ENCODE data around the gene SYT15. TPM values are rescaled to one million over a fixed set of nuclear protein-coding genes. Genes with fewer than 3 reads are reported as not detected.

The SYT15 gene
- total RNA-seq, 1 donor from 2014 or later, result 0.79 TPM

Other genes starting within 250 kb of the SYT15 start
- gene ANXA8L1, start 203.4 kb upstream of the SYT15 start, total RNA-seq, result 51.0 TPM
- 0.10 TPM for gene NPY4R, start 113.2 kb upstream of the SYT15 start, total RNA-seq
- gene GPRIN2, start 22.5 kb upstream of the SYT15 start, total RNA-seq, result 2.8 TPM

All from skin of body (tissue), 1 donor.